NB4 (cell line): ENCODE measurements around the gene OOEP.

ENCODE experiments used
- DNase-seq: peaks from one replicate; pipeline ENCODE4 v3.0.0; 2010; ENCODE audit warnings: low read depth
- H3K4me3 ChIP-seq: one replicate; pipeline ENCODE4 v1.5.1; 2011; ENCODE audit warnings: mild to moderate bottlenecking, low read depth, low read length, moderate library complexity
- CTCF ChIP-seq: IDR thresholded peaks from one replicate; pipeline ENCODE4 v1.5.1; 2012; ENCODE audit warnings: low read depth, low read length
- MAX ChIP-seq: IDR thresholded peaks from 2 replicates; pipeline ENCODE4 v1.6.1; 2011; ENCODE audit warnings: low read depth, low read length
- MYC ChIP-seq: IDR thresholded peaks from 2 replicates; pipeline ENCODE4 v1.6.1; 2011; ENCODE audit warnings: low read depth, low read length
- POLR2A ChIP-seq: IDR thresholded peaks from 2 replicates; pipeline ENCODE4 v1.6.1; 2011; ENCODE audit warnings: mild to moderate bottlenecking; ENCODE audit not compliant: insufficient read length; ENCODE audit errors: extremely low read depth

OOEP gene

GRCh38 chr6:73369563-73369962 lies at the start of gene OOEP:
Gene OOEP (minus strand): TSS chr6:73369897. CDS start chr6:73369792, 105 bp downstream.
- no peak within 1 kb of the TSS for H3K4me3 ChIP-seq

GRCh38 chr6:73418081-73418741 lies 48.5 kb upstream of the OOEP start:
- H3K4me3 ChIP-seq = no peak overlapping the region
- no peak for DNase-seq
- TF ChIP-seq POLR2A (no peak), MYC (no peak), CTCF (no peak), MAX (no peak)

More at GRCh38 chr6:73369563-73369962, at the start of gene OOEP:
- no peak for DNase-seq
- TF ChIP-seq MYC = no peak
- no peak for TF ChIP-seq POLR2A
- no peak for TF ChIP-seq CTCF
- TF ChIP-seq MAX = no peak

- DNase-seq = no peak
- no peak overlapping the region for H3K4me3 ChIP-seq
- TF ChIP-seq POLR2A (no peak), MYC (no peak), CTCF (no peak), MAX (no peak)
These were observed 43.4 kb upstream of the OOEP start for GRCh38 chr6:73413102-73413501.

- DNase-seq = no peak
- no peak for TF ChIP-seq MAX
- no peak for TF ChIP-seq POLR2A
- no peak for TF ChIP-seq CTCF
- no peak for TF ChIP-seq MYC
- H3K4me3 ChIP-seq = no peak overlapping the region
These were observed 39.7 kb upstream of the OOEP start for GRCh38 chr6:73409395-73409794.

- DNase-seq = no peak
- no peak overlapping the region for H3K4me3 ChIP-seq
- TF ChIP-seq MYC = no peak
- no peak for TF ChIP-seq CTCF
These were observed 31.0 kb upstream of the OOEP start for GRCh38 chr6:73400656-73401055.

GRCh38 chr6:73395875-73396274 lies 26.2 kb upstream of the OOEP start:
- TF ChIP-seq MAX (no peak), MYC (no peak), POLR2A (no peak), CTCF (no peak)
- H3K4me3 ChIP-seq = no peak overlapping the region
- no peak for DNase-seq
